Measurements from ENCODE around the gene PAX5.

Gene PAX5

GRCh38 chr9:36802201-36802920, 231.7 kb downstream of the PAX5 start:
- DNase-seq (ENCODE audit: low spot score), result no peak

- no peak for DNase-seq (ENCODE audit: low spot score)
Observed at GRCh38 chr9:36800455-36800854, 233.6 kb downstream of the PAX5 start.

- DNase-seq (ENCODE audit: low spot score), result no peak
Observed at GRCh38 chr9:36798350-36799065, 235.6 kb downstream of the PAX5 start.

GRCh38 chr9:36797471-36798220, 236.4 kb downstream of the PAX5 start:
- DNase-seq (ENCODE audit: low spot score), result no peak

- no peak for DNase-seq (ENCODE audit: low spot score)
Observed at GRCh38 chr9:36796671-36797419, 237.2 kb downstream of the PAX5 start.

- no peak for DNase-seq (ENCODE audit: low spot score)
Observed at GRCh38 chr9:36794461-36794860, 239.6 kb downstream of the PAX5 start.

GRCh38 chr9:36793277-36793676, 240.8 kb downstream of the PAX5 start:
- DNase-seq (ENCODE audit: low spot score), result no peak

GRCh38 chr9:36791222-36791950, 242.7 kb downstream of the PAX5 start:
- no peak for DNase-seq (ENCODE audit: low spot score)

- DNase-seq (ENCODE audit: low spot score), result no peak
Observed at GRCh38 chr9:36789886-36790285, 244.2 kb downstream of the PAX5 start.

GRCh38 chr9:36788534-36788933, 245.5 kb downstream of the PAX5 start:
- DNase-seq (ENCODE audit: low spot score), result no peak

GRCh38 chr9:36787709-36788108, 246.4 kb downstream of the PAX5 start:
- DNase-seq (ENCODE audit: low spot score), result no peak

Data from CD4-positive, alpha-beta T cell treated with Interleukin-6 at 100 ng/mL for 8 hours (primary cell).